GM21529 (cell line): Measurements from ENCODE around the gene ZNF580.
A peak's percentile ranks its signal among the peaks of the same experiment; 100 is the strongest.

Experiments
- ATAC-seq: cut with Tn5 transposase; IDR thresholded peaks from one replicate; pipeline ENCODE4 v1.9.1; 2021; ENCODE audit not compliant: unreplicated experiment

Gene ZNF580

GRCh38 chr19:55675661-55676354 lies 35.0 kb downstream of the ZNF580 start:
- no peak for ATAC-seq

GRCh38 chr19:55676383-55676782 lies 35.6 kb downstream of the ZNF580 start:
- ATAC-seq, result no peak

GRCh38 chr19:55676889-55677505 lies 36.2 kb downstream of the ZNF580 start:
- ATAC-seq, result no peak

GRCh38 chr19:55677572-55678028 lies 36.8 kb downstream of the ZNF580 start:
- ATAC-seq, result no peak

GRCh38 chr19:55678121-55678671 lies 37.4 kb downstream of the ZNF580 start:
- peak; percentile 77 for ATAC-seq

GRCh38 chr19:55679343-55680257 lies 38.8 kb downstream of the ZNF580 start:
- ATAC-seq, result no peak

GRCh38 chr19:55680339-55681130 lies 39.7 kb downstream of the ZNF580 start:
- ATAC-seq, result no peak

- no peak for ATAC-seq
Measured at GRCh38 chr19:55681131-55682092, 40.6 kb downstream of the ZNF580 start.

GRCh38 chr19:55683449-55684261 lies 42.9 kb downstream of the ZNF580 start:
- ATAC-seq, result no peak

GRCh38 chr19:55684946-55685681 lies 44.3 kb downstream of the ZNF580 start:
- ATAC-seq, result no peak

GRCh38 chr19:55685776-55686175 lies 45.0 kb downstream of the ZNF580 start:
- ATAC-seq, result no peak

GRCh38 chr19:55686311-55687050 lies 45.7 kb downstream of the ZNF580 start:
- ATAC-seq, result no peak

GRCh38 chr19:55687281-55688201 lies 46.7 kb downstream of the ZNF580 start:
- no peak for ATAC-seq

GRCh38 chr19:55688422-55689218 lies 47.8 kb downstream of the ZNF580 start:
- no peak for ATAC-seq

- ATAC-seq, result no peak
Measured at GRCh38 chr19:55689411-55690108, 48.8 kb downstream of the ZNF580 start.
